H1 (cell line): ENCODE results near the gene CD38. TPM values are rescaled to one million over a fixed set of nuclear protein-coding genes. Genes with fewer than 3 reads are reported as not detected.

Experiments used
- CTCF ChIA-PET: fragments of 300-600 bp; sonication (Branson Sonifier 250); formaldehyde crosslinking; loops from one replicate; lab custom pipeline; 2021; ENCODE audit not compliant: partially characterized antibody; lab: Charles Lee
- POLR2A ChIA-PET: fragments of 300-600 bp; sonication (Branson Sonifier 250); formaldehyde crosslinking; loops from one replicate; lab custom pipeline; 2021; ENCODE audit warnings: inconsistent platforms; ENCODE audit not compliant: partially characterized antibody; lab: Charles Lee
- DNase-seq, 2 experiments: peaks; one replicate each; pipeline versions ENCODE4 v3.0.0 to v3.0.0-alpha.2; 2010 to 2022; ENCODE audit warnings: low spot score in 2 of 2, low read depth in 1 of 2, mixed read lengths in 1 of 2
- FAIRE-seq: peaks from 2 replicates; lab custom pipeline; 2011; peaks lifted over from hg19 to GRCh38; lab: Jason Lieb, UNC
- H2AFZ ChIP-seq: 2 replicates; pipeline ENCODE4 v1.8.1; 2012; ENCODE audit warnings: low read length, inconsistent platforms
- H2AK5ac ChIP-seq: 2 replicates; pipeline ENCODE4 v1.6.1; 2013; ENCODE audit warnings: low read depth, low read length
- H2BK120ac ChIP-seq: replicated peaks from 2 replicates; pipeline ENCODE3; 2013; ENCODE audit warnings: low read depth, low read length, inconsistent platforms
- H2BK12ac ChIP-seq: 2 replicates; pipeline ENCODE4 v1.6.1; 2013; ENCODE audit warnings: low read depth, low read length
- H2BK15ac ChIP-seq: 2 replicates; pipeline ENCODE4 v1.6.1; 2013; ENCODE audit warnings: low read length
- H2BK20ac ChIP-seq: 2 replicates; pipeline ENCODE4 v1.6.1; 2013; ENCODE audit warnings: low read length
- H2BK5ac ChIP-seq: 2 replicates; pipeline ENCODE4 v1.6.1; 2013; ENCODE audit warnings: low read depth, low read length
- H3K14ac ChIP-seq: 2 replicates; pipeline ENCODE4 v1.6.1; 2013; ENCODE audit warnings: inconsistent platforms; ENCODE audit not compliant: insufficient read length
- H3K18ac ChIP-seq: 2 replicates; pipeline ENCODE4 v1.6.1; 2013; ENCODE audit warnings: low read length; ENCODE audit errors: extremely low read depth
- H3K23ac ChIP-seq: 2 replicates; pipeline ENCODE4 v1.6.1; 2013; ENCODE audit warnings: inconsistent platforms; ENCODE audit not compliant: insufficient read length
- H3K23me2 ChIP-seq: 2 replicates; pipeline ENCODE4 v1.6.1; 2013; ENCODE audit warnings: low read depth, low read length
- H3K27ac ChIP-seq: 2 replicates; pipeline ENCODE4 v1.6.1; 2011; ENCODE audit warnings: low read depth, low read length, inconsistent platforms
- H3K27me3 ChIP-seq, 4 experiments: replicated peaks in 1 of 4; 1 replicate in 1 of 4; 2 replicates in 3 of 4; pipeline versions ENCODE4 v1.6.1 to v1.8.1; 2011 to 2013; ENCODE audit warnings: low read length in 3 of 4, mild to moderate bottlenecking in 3 of 4, inconsistent platforms in 2 of 4, mixed read lengths in 2 of 4, moderate library complexity in 1 of 4; ENCODE audit not compliant: control insufficient read depth in 3 of 4, insufficient read depth in 3 of 4; ENCODE audit errors: extremely low read depth in 1 of 4
- H3K36me3 ChIP-seq, 4 experiments: 2 replicates each; pipeline versions ENCODE4 v1.6.1 to v1.8.1; 2011 to 2013; ENCODE audit warnings: mild to moderate bottlenecking in 4 of 4, low read length in 3 of 4, moderate library complexity in 2 of 4, control low read depth in 1 of 4, inconsistent platforms in 1 of 4; ENCODE audit not compliant: insufficient read depth in 4 of 4, control insufficient read depth in 2 of 4
- H3K4ac ChIP-seq: replicated peaks from 2 replicates; pipeline ENCODE3; 2013; ENCODE audit warnings: low read length, low read depth, mixed read lengths, inconsistent platforms; ENCODE audit not compliant: insufficient read length
- H3K4me1 ChIP-seq, 4 experiments: replicated peaks in 1 of 4; 1 replicate in 1 of 4; 2 replicates in 3 of 4; pipeline versions ENCODE4 v1.6.1 to v1.8.1; 2011 to 2013; ENCODE audit warnings: low read length in 3 of 4, inconsistent platforms in 2 of 4, mixed read lengths in 1 of 4; ENCODE audit not compliant: insufficient read depth in 4 of 4, control insufficient read depth in 3 of 4
- H3K4me2 ChIP-seq, 2 experiments: 2 replicates each; pipeline versions ENCODE4 v1.6.1 to v1.8.1; 2011 to 2013; ENCODE audit warnings: low read depth in 2 of 2, low read length in 2 of 2, control low read depth in 1 of 2, inconsistent platforms in 1 of 2, mild to moderate bottlenecking in 1 of 2; ENCODE audit not compliant: insufficient read depth in 1 of 2
- H3K4me3 ChIP-seq, 4 experiments: fragments of 200-600, 300-600 bp in 1 of 4; sonication (generic), shearing (Covaris generic), sonication (Bioruptor Twin) in 1 of 4; 2 replicates each; pipeline versions ENCODE4 v1.5.1 to v1.8.1; 2011 to 2016; ENCODE audit warnings: low read length in 4 of 4, low read depth in 3 of 4, control low read depth in 2 of 4, inconsistent platforms in 2 of 4, mild to moderate bottlenecking in 2 of 4, mixed read lengths in 1 of 4, moderate library complexity in 1 of 4; ENCODE audit not compliant: insufficient read depth in 2 of 4; ENCODE audit errors: extremely low read depth in 1 of 4
- H3K56ac ChIP-seq: replicated peaks from 2 replicates; pipeline ENCODE3; 2013; ENCODE audit warnings: low read depth, mild to moderate bottlenecking, mixed read lengths, low read length, inconsistent platforms; ENCODE audit not compliant: insufficient read length
- H3K79me1 ChIP-seq: 2 replicates; pipeline ENCODE4 v1.6.1; 2013; ENCODE audit warnings: low read depth, low read length, control low read depth
- H3K79me2 ChIP-seq, 2 experiments: 2 replicates each; pipeline versions ENCODE4 v1.6.1 to v1.8.1; 2012 to 2013; ENCODE audit warnings: low read length in 2 of 2, mild to moderate bottlenecking in 2 of 2, inconsistent platforms in 1 of 2; ENCODE audit not compliant: insufficient read depth in 2 of 2, control insufficient read depth in 1 of 2
- H3K9ac ChIP-seq, 4 experiments: replicated peaks in 1 of 4; 1 replicate in 1 of 4; 2 replicates in 3 of 4; pipeline versions ENCODE4 v1.6.1 to v1.8.1; 2011 to 2013; ENCODE audit warnings: low read depth in 3 of 4, low read length in 3 of 4, control low read depth in 2 of 4, mild to moderate bottlenecking in 2 of 4, moderate library complexity in 2 of 4, inconsistent platforms in 1 of 4; ENCODE audit errors: extremely low read depth in 1 of 4
- H3K9me3 ChIP-seq, 2 experiments: 2 replicates each; pipeline versions ENCODE4 v1.6.1 to v1.8.1; 2012 to 2013; ENCODE audit warnings: mild to moderate bottlenecking in 2 of 2, moderate library complexity in 2 of 2, control low read depth in 1 of 2, inconsistent platforms in 1 of 2, low read depth in 1 of 2, low read length in 1 of 2, mixed read lengths in 1 of 2; ENCODE audit not compliant: insufficient read depth in 2 of 2
- H4K20me1 ChIP-seq, 2 experiments: replicated peaks in 1 of 2; 2 replicates each; pipeline versions ENCODE3 to v1.8.1; 2011 to 2013; ENCODE audit warnings: inconsistent platforms in 2 of 2, low read length in 2 of 2, mild to moderate bottlenecking in 1 of 2; ENCODE audit not compliant: insufficient read depth in 2 of 2, control insufficient read depth in 1 of 2
- H4K5ac ChIP-seq: 2 replicates; pipeline ENCODE4 v1.6.1; 2013; ENCODE audit warnings: low read length, low read depth, mixed read lengths, inconsistent platforms; ENCODE audit not compliant: insufficient read length
- H4K8ac ChIP-seq: 2 replicates; pipeline ENCODE4 v1.8.0; 2013; ENCODE audit warnings: mild to moderate bottlenecking, moderate library complexity, low read length, inconsistent platforms; ENCODE audit not compliant: insufficient read depth; ENCODE audit errors: extremely low read depth
- H4K91ac ChIP-seq: replicated peaks from 2 replicates; pipeline ENCODE3; 2013; ENCODE audit warnings: low read length, mixed read lengths, inconsistent platforms; ENCODE audit not compliant: insufficient read length
- ATF3 ChIP-seq: IDR thresholded peaks from 2 replicates; pipeline ENCODE4 v1.6.1; 2011; ENCODE audit warnings: low read depth, mild to moderate bottlenecking, low read length; ENCODE audit not compliant: insufficient read depth
- MAX ChIP-seq: IDR thresholded peaks from 2 replicates; pipeline ENCODE4 v1.6.1; 2012; ENCODE audit warnings: inconsistent platforms
- RFX5 ChIP-seq: IDR thresholded peaks from 2 replicates; pipeline ENCODE4 v1.6.1; 2011; ENCODE audit warnings: low read depth, low read length, improper control_type of control experiment, borderline replicate concordance
- RXRA ChIP-seq: IDR thresholded peaks from 2 replicates; pipeline ENCODE4 v1.6.1; 2011; ENCODE audit warnings: low read depth, mild to moderate bottlenecking, low read length, moderate library complexity; ENCODE audit not compliant: insufficient read depth
- SAP30 ChIP-seq: fragments of 300-600 bp; sonication (generic); IDR thresholded peaks from 2 replicates; pipeline ENCODE4 v1.7.1; 2012; ENCODE audit warnings: low read length, moderate library complexity, mild to moderate bottlenecking, inconsistent platforms; ENCODE audit not compliant: insufficient read depth, insufficient replicate concordance
- SP2 ChIP-seq: IDR thresholded peaks from 2 replicates; pipeline ENCODE4 v1.6.1; 2012; ENCODE audit warnings: mild to moderate bottlenecking, low read length, inconsistent platforms
- SUZ12 ChIP-seq: fragments of 200-600 bp; sonication (generic); IDR thresholded peaks from 2 replicates; pipeline ENCODE4 v1.6.1; 2012; ENCODE audit warnings: mild to moderate bottlenecking, inconsistent platforms, low read length, moderate library complexity, mixed read lengths
- WGBS, 2 experiments: shearing (Covaris generic) in 1 of 2; methylation state at CpG; one replicate each; pipeline versions ENCODE4 v1.1.6 to v1.1.7; 2013 to 2015; ENCODE audit warnings: low lambda C conversion rate in 2 of 2, mixed read lengths in 2 of 2, inconsistent platforms in 1 of 2, low coverage in 1 of 2, missing lambda C conversion rate in 1 of 2; ENCODE audit not compliant: insufficient replicate concordance in 2 of 2, insufficient coverage in 1 of 2, insufficient read length in 1 of 2; ENCODE audit errors: extremely low coverage in 1 of 2, missing lambda C conversion rate in 1 of 2; 5-methylcytosine and 5-hydroxymethylcytosine counted together
- polyA plus RNA-seq, 7 experiments: library from polyadenylated mRNA; depleted of rRNA in 3 of 7; stranded (reverse) in 5 of 7; unstranded in 2 of 7; fragments of >200 nt in 5 of 7; fragments of 200-250 nt in 2 of 7; gene quantifications; 1 replicate in 5 of 7; 2 replicates in 1 of 7; 4 replicates in 1 of 7; pipeline versions ENCODE4 v1.2.1 to v1.2.3, GENCODE V29; 2011 to 2013; ENCODE audit warnings: missing spikeins in 2 of 7, mixed read lengths in 2 of 7
- total RNA-seq: library from RNA; stranded (reverse); fragmentation: NEBNext Ultra II Directional; extraction: Animal tissue kit (Norgen Biotek cat#: 25700); gene quantifications from 2 replicates; pipeline ENCODE4 v1.2.1, GENCODE V29; 2021

CD38 gene
- total and polyA plus RNA-seq, 2 of the 8 experiments (the other 6 are each of a cell fraction or from before 2014, with no cell fraction given), result 0.14 to 0.24 TPM

- Histone ChIP-seq H3K56ac (no peak overlapping the region), H3K4me1 (peaks cover 0 to 7% (median 0%) of the 10 kb centered on the region in 4 experiments; a peak in 2 of 7 replicates), H3K4ac (no peak overlapping the region), H4K5ac (no peak overlapping the region), H4K8ac (no peak overlapping the region), H3K4me3 (no peak overlapping the region), H3K9ac (no peak overlapping the region; a peak in 1 of 7 replicates), H3K36me3 (no peaks in the 10 kb centered on the region), H3K4me2 (no peak overlapping the region), H3K79me2 (no peaks in the 10 kb centered on the region), H2BK20ac (no peak overlapping the region), H3K23me2 (no peaks in the 10 kb centered on the region), H2AK5ac (no peak overlapping the region), H4K20me1 (no peaks in the 10 kb centered on the region), H3K27ac (no peak overlapping the region), H2BK15ac (no peak overlapping the region), H3K18ac (no peak overlapping the region), H2BK5ac (no peak overlapping the region), H2BK120ac (no peak overlapping the region), H3K9me3 (no peaks in the 10 kb centered on the region), H2BK12ac (no peak overlapping the region), H3K27me3 (no peaks in the 10 kb centered on the region), H4K91ac (no peak overlapping the region), H3K79me1 (no peaks in the 10 kb centered on the region), H3K23ac (no peak overlapping the region), H2AFZ (no peak overlapping the region), H3K14ac (no peak overlapping the region)
- ChIA-PET CTCF (interaction anchor here (0.5 to 7.4 kb wide), 12 partner anchors 10 to 517 kb away, joined by 3 to 150 read pairs (median 6); partner anchors contain the start of gene FGFBP1), POLR2A (no interaction called here)
- 91% methylated on average over 5 of the region's 5 CpGs; no CpG with 5 or more reads in 1 of the 2 experiments for WGBS, 2 experiments
- DNase-seq (no peak), FAIRE-seq (no peak)
- TF ChIP-seq RFX5, result no peak
- no peak for TF ChIP-seq SP2
- TF ChIP-seq SAP30, result no peak
- TF ChIP-seq ATF3, result no peak
- no peak for TF ChIP-seq SUZ12
- TF ChIP-seq RXRA, result no peak
- no peak for TF ChIP-seq MAX
These were observed 30.9 kb downstream of the CD38 start for GRCh38 chr4:15809058-15809457.
